ENCODE measurements around the gene PHGDH. TPM values are rescaled to one million over a fixed set of nuclear protein-coding genes. Genes with fewer than 3 reads are reported as not detected.

PHGDH gene
- total RNA-seq, 1 donor from 2014 or later, result 92.6 TPM

DNA sequence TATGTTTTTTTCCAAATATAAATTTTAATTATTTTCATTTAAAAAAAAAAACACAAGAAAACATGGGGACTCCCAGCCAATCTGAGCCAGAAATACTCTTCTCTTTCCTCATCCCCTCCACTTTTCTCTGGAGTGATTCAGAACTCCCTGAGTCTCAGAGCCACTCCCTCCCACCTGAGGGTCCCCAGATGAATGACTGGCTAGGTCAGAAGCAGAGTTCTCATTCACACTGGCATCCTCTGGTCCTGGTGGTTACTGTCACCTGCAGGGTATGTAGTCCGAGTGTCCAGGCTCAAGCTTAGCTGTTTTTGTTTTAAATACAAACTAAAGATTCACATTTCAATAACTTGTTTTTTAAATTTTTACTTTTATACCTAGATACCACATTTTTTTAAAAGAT, 50.7 kb downstream of the PHGDH start:
- intact Hi-C loops (cut with DNase I), result no loop called here
- no peak for DNase-seq (ENCODE audit: extremely low spot score in 2 of 2)
- TF ChIP-seq POLR2AphosphoS5 (IDR thresholded peaks at IDR 0.05; ENCODE audit: insufficient read depth in 1 of 2, low read depth in 1 of 2) (no peak), POLR2A (IDR thresholded peaks at IDR 0.05) (no peak)
- TF ChIP-seq, protein P1, sequence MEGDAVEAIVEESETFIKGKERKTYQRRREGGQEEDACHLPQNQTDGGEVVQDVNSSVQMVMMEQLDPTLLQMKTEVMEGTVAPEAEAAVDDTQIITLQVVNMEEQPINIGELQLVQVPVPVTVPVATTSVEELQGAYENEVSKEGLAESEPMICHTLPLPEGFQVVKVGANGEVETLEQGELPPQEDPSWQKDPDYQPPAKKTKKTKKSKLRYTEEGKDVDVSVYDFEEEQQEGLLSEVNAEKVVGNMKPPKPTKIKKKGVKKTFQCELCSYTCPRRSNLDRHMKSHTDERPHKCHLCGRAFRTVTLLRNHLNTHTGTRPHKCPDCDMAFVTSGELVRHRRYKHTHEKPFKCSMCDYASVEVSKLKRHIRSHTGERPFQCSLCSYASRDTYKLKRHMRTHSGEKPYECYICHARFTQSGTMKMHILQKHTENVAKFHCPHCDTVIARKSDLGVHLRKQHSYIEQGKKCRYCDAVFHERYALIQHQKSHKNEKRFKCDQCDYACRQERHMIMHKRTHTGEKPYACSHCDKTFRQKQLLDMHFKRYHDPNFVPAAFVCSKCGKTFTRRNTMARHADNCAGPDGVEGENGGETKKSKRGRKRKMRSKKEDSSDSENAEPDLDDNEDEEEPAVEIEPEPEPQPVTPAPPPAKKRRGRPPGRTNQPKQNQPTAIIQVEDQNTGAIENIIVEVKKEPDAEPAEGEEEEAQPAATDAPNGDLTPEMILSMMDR (IDR thresholded peaks at IDR 0.05), result no peak
- H3K4me3 ChIP-seq, result no peak overlapping the region
- H3K4me1 ChIP-seq, result peaks cover 9% of the 10 kb centered on the region
- H3K27ac ChIP-seq, result no peak overlapping the region
- no peaks in the 10 kb centered on the region for H3K9me3 ChIP-seq
- no peaks in the 10 kb centered on the region for H3K27me3 ChIP-seq
- H3K36me3 ChIP-seq, result no peaks in the 10 kb centered on the region

DNA sequence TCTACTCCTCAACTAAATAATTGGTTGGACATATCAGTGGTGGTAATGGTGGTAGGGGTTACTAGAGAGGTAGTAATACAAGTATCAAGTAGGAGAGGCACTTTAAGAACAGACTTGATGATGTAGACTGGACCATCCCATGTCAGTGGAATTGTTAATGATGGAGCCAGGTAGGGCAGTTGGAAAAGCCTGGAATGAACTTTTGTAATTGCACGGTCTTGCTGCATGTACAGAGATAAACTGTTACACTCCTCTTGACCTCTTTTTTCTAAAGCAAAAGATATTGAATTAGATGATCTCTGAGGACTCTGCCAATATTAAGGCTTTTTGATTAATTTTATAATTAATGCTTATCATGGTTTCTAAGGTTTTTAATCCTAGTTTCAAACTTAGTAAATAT, 51.2 kb downstream of the PHGDH start:
- H3K4me3 ChIP-seq, result no peak overlapping the region
- no peak for DNase-seq (ENCODE audit: extremely low spot score in 2 of 2)

DNA sequence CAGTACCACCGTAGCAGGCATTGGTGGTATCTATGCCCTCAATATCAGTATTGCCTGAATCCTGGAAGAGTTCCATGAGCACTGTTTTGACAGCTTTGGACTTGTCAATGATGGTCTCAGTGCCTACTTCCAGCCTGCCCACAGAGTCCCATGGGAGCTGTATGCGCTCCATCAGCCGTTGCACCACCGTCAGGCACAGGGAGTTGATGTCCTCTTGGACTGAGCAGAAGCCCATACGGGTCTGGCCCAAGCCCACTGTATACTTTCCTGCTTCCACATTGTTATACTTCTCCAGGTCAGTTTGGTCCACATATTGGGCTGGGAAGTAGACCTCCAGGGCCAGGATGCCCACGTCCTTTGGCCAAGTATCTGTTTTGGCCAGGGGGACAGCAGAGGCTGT, 52.5 kb downstream of the PHGDH start:
- DNase-seq (ENCODE audit: extremely low spot score in 2 of 2), result no peak
- intact Hi-C loops (cut with DNase I), result no loop called here
- TF ChIP-seq POLR2A (IDR thresholded peaks at IDR 0.05), result no peak
- no peak for TF ChIP-seq POLR2AphosphoS5 (IDR thresholded peaks at IDR 0.05; ENCODE audit: insufficient read depth in 1 of 2, low read depth in 1 of 2)
- TF ChIP-seq, protein P1 (IDR thresholded peaks at IDR 0.05), result no peak
- H3K4me1 ChIP-seq, result peaks cover 9% of the 10 kb centered on the region
- no peak overlapping the region for H3K27ac ChIP-seq
- no peak overlapping the region for H3K4me3 ChIP-seq
- H3K9me3 ChIP-seq, result no peaks in the 10 kb centered on the region
- H3K27me3 ChIP-seq, result no peaks in the 10 kb centered on the region
- no peaks in the 10 kb centered on the region for H3K36me3 ChIP-seq

More for the DNA sequence above, 51.2 kb downstream of the PHGDH start:
- H3K9me3 ChIP-seq, result no peaks in the 10 kb centered on the region
- H3K27ac ChIP-seq, result no peak overlapping the region
- no peaks in the 10 kb centered on the region for H3K36me3 ChIP-seq
- H3K27me3 ChIP-seq, result no peaks in the 10 kb centered on the region
- TF ChIP-seq, protein P1 (IDR thresholded peaks at IDR 0.05), result no peak
- no peak for TF ChIP-seq POLR2AphosphoS5 (IDR thresholded peaks at IDR 0.05; ENCODE audit: insufficient read depth in 1 of 2, low read depth in 1 of 2)
- no peak for TF ChIP-seq POLR2A (IDR thresholded peaks at IDR 0.05)
- intact Hi-C loops (cut with DNase I), result no loop called here
- peaks cover 9% of the 10 kb centered on the region for H3K4me1 ChIP-seq

DNA sequence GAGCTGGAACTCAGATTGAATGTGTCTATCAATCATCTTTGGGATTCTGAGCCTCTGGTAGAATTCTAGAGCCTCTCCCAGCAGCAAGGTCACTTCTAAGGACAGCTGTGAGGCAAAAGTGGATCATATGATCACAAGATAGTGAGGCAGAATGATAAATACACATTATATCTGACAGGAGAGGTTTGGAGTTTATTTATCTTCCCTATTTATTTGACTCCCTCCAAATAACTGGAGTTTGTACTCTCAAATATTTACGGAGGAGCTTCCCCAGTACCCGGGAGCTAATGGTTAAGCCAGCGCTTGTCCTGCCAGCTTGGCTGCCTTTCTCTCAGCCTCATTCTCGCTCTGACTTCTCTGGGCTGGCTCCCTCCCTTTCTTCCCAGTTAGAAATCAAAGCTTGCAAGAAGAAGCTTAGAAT, 54.6 kb downstream of the PHGDH start:
- intact Hi-C loops (cut with DNase I), result no loop called here

DNA sequence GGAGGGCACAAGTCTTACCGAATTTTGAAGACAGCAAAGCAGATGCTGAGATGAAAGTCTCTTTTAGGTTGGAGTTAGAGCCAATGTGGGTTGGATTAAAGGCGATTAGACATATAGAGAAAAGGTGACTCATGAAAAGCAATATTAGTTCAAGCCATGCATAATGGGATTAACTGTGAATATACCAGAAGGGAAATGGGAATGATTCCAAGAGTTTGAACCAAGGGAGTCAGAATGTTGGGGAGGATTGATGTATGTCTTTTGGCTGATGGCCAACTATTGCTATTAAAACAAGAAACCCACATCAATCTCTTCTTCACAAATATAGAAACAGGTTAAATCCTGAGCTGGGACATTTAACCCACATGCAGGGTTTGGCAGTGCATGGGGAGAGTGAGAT, 55.8 kb downstream of the PHGDH start:
- DNase-seq (ENCODE audit: extremely low spot score in 2 of 2), result no peak
- intact Hi-C loops (cut with DNase I), result no loop called here
- Histone ChIP-seq H3K4me1 (peaks cover 9% of the 10 kb centered on the region), H3K4me3 (no peak overlapping the region), H3K9me3 (no peaks in the 10 kb centered on the region), H3K27ac (no peak overlapping the region), H3K36me3 (no peaks in the 10 kb centered on the region), H3K27me3 (no peaks in the 10 kb centered on the region)
- TF ChIP-seq, protein P1 (IDR thresholded peaks at IDR 0.05), result no peak
- TF ChIP-seq POLR2A (IDR thresholded peaks at IDR 0.05), result no peak
- TF ChIP-seq POLR2AphosphoS5 (IDR thresholded peaks at IDR 0.05; ENCODE audit: insufficient read depth in 1 of 2, low read depth in 1 of 2), result no peak

More for the DNA sequence above, 54.6 kb downstream of the PHGDH start:
- no peaks in the 10 kb centered on the region for H3K9me3 ChIP-seq
- H3K27ac ChIP-seq, result no peak overlapping the region
- H3K36me3 ChIP-seq, result no peaks in the 10 kb centered on the region
- H3K4me3 ChIP-seq, result no peak overlapping the region
- TF ChIP-seq, protein P1 (IDR thresholded peaks at IDR 0.05), result no peak
- TF ChIP-seq POLR2AphosphoS5 (IDR thresholded peaks at IDR 0.05; ENCODE audit: insufficient read depth in 1 of 2, low read depth in 1 of 2) (no peak), POLR2A (IDR thresholded peaks at IDR 0.05) (no peak)
- H3K27me3 ChIP-seq, result no peaks in the 10 kb centered on the region
- H3K4me1 ChIP-seq, result peaks cover 9% of the 10 kb centered on the region
- DNase-seq (ENCODE audit: extremely low spot score in 2 of 2), result no peak
